Liver (tissue), 9 donors: ENCODE measurements around the gene SH3D21. TPM values are rescaled to one million over a fixed set of nuclear protein-coding genes. Genes with fewer than 3 reads are reported as not detected.

ENCODE experiments used
- DNase-seq: peaks from one replicate; pipeline ENCODE4 v3.0.0-alpha.2; 2017; ENCODE audit warnings: low spot score
- H3K27ac ChIP-seq, 2 donors: one replicate each; pipeline ENCODE4 v1.7.0; 2013; ENCODE audit warnings: inconsistent platforms in 2 of 2, low read length in 2 of 2, control low read depth in 1 of 2, low read depth in 1 of 2, mild to moderate bottlenecking in 1 of 2
- H3K27me3 ChIP-seq, 4 donors: one replicate each; pipeline versions ENCODE4 v1.6.1 to v1.7.0; 2013; ENCODE audit warnings: low read length in 3 of 4, inconsistent platforms in 1 of 4, mild to moderate bottlenecking in 1 of 4, moderate library complexity in 1 of 4; ENCODE audit not compliant: control insufficient read depth in 4 of 4, insufficient read depth in 4 of 4
- H3K36me3 ChIP-seq, 4 donors: one replicate each; pipeline versions ENCODE4 v1.6.1 to v1.7.0; 2013; ENCODE audit warnings: low read length in 3 of 4, mild to moderate bottlenecking in 3 of 4, low read depth in 1 of 4, moderate library complexity in 1 of 4; ENCODE audit not compliant: control insufficient read depth in 4 of 4, insufficient read depth in 3 of 4
- H3K4me1 ChIP-seq, 4 donors: one replicate each; pipeline versions ENCODE4 v1.6.1 to v1.7.0; 2013; ENCODE audit warnings: low read length in 3 of 4, mild to moderate bottlenecking in 3 of 4, moderate library complexity in 1 of 4; ENCODE audit not compliant: control insufficient read depth in 4 of 4, insufficient read depth in 4 of 4
- H3K4me3 ChIP-seq, 3 donors: one replicate each; pipeline versions ENCODE4 v1.6.1 to v1.7.0; 2013; ENCODE audit warnings: low read length in 3 of 3, control low read depth in 1 of 3, low read depth in 1 of 3, mild to moderate bottlenecking in 1 of 3
- H3K9ac ChIP-seq, 2 donors: one replicate each; pipeline ENCODE4 v1.7.0; 2013; ENCODE audit warnings: low read length in 2 of 2, mild to moderate bottlenecking in 2 of 2, moderate library complexity in 2 of 2, control low read depth in 1 of 2, low read depth in 1 of 2
- H3K9me3 ChIP-seq, 4 donors: one replicate each; pipeline versions ENCODE4 v1.6.1 to v1.7.0; 2013; ENCODE audit warnings: low read length in 3 of 4; ENCODE audit not compliant: control insufficient read depth in 4 of 4
- EGR1 ChIP-seq, 2 donors: IDR thresholded peaks; 2 replicates each; pipeline ENCODE4 v1.6.1; 2016 to 2018; ENCODE audit warnings: antibody characterized with exemption in 2 of 2, low read depth in 2 of 2
- FOXA1 ChIP-seq: IDR thresholded peaks from 2 replicates; pipeline ENCODE4 v1.6.1; 2016; ENCODE audit warnings: antibody characterized with exemption
- FOXA2 ChIP-seq: IDR thresholded peaks from 2 replicates; pipeline ENCODE4 v1.6.1; 2016; ENCODE audit warnings: antibody characterized with exemption
- GABPA ChIP-seq, 2 donors: IDR thresholded peaks in 1 of 2; conservative IDR thresholded peaks in 1 of 2; 2 replicates each; pipeline ENCODE4 v1.6.1; 2016; ENCODE audit warnings: antibody characterized with exemption in 2 of 2, mild to moderate bottlenecking in 1 of 2, moderate library complexity in 1 of 2
- HNF4A ChIP-seq, 2 donors: conservative IDR thresholded peaks; 2 replicates each; pipeline ENCODE4 v1.6.1; 2016; ENCODE audit warnings: antibody characterized with exemption in 2 of 2, mild to moderate bottlenecking in 2 of 2
- HNF4G ChIP-seq: IDR thresholded peaks from 2 replicates; pipeline ENCODE4 v1.6.1; 2016; ENCODE audit warnings: antibody characterized with exemption
- JUND ChIP-seq, 2 donors: IDR thresholded peaks; 2 replicates each; pipeline ENCODE4 v1.6.1; 2016; ENCODE audit warnings: antibody characterized with exemption in 2 of 2
- NR2F2 ChIP-seq: IDR thresholded peaks from 2 replicates; pipeline ENCODE4 v1.6.1; 2016; ENCODE audit warnings: antibody characterized with exemption
- RAD21 ChIP-seq, 2 donors: IDR thresholded peaks; 2 replicates each; pipeline ENCODE4 v1.6.1; 2016; ENCODE audit warnings: antibody characterized with exemption in 2 of 2, mild to moderate bottlenecking in 2 of 2
- RXRA ChIP-seq, 2 donors: IDR thresholded peaks; 2 replicates each; pipeline ENCODE4 v1.6.1; 2017 to 2018; ENCODE audit warnings: antibody characterized with exemption in 2 of 2, mild to moderate bottlenecking in 1 of 2
- SP1 ChIP-seq: IDR thresholded peaks from 2 replicates; pipeline ENCODE4 v1.6.1; 2018; ENCODE audit warnings: antibody characterized with exemption, mild to moderate bottlenecking
- TAF1 ChIP-seq: conservative IDR thresholded peaks from 2 replicates; pipeline ENCODE4 v1.6.1; 2016; ENCODE audit warnings: antibody characterized with exemption, mild to moderate bottlenecking
- WGBS: extraction: QIAGEN DNeasy Blood & Tissue Kit; methylation state at CpG from one replicate; pipeline ENCODE4 v1.1.7; 2013; 5-methylcytosine and 5-hydroxymethylcytosine counted together
- polyA plus RNA-seq, 2 donors: library from polyadenylated mRNA; stranded (reverse) in 1 of 2; unstranded in 1 of 2; fragments of 200-250 nt in 1 of 2; fragments of >200 nt in 1 of 2; fragmentation: Nextera tagmentation in 1 of 2; extraction: Ambion mirVana in 1 of 2; gene quantifications; one replicate each; pipeline versions ENCODE4 v1.2.1 to v1.2.3, GENCODE V29; 2013 to 2015
- total RNA-seq, 2 donors: library from RNA; depleted of rRNA; stranded (reverse); fragments of >200 nt; gene quantifications; one replicate each; pipeline ENCODE4 v1.2.3, GENCODE V29; 2014
- TF ChIP-seq, protein P1 (sequence below): IDR thresholded peaks from 2 replicates; pipeline ENCODE4 v1.6.1; 2016; ENCODE audit warnings: antibody characterized with exemption
- TF ChIP-seq, protein P2 (sequence below): fragments of 150-350 bp; IDR thresholded peaks from 2 replicates; pipeline ENCODE4 v1.5.1; 2017; ENCODE audit warnings: improper control_type of control experiment, low read depth, low read length; ENCODE audit not compliant: missing input control
- TF ChIP-seq, protein P3 (sequence below): IDR thresholded peaks from 2 replicates; pipeline ENCODE4 v1.6.1; 2016; ENCODE audit warnings: antibody characterized with exemption
- TF ChIP-seq, protein P4 (sequence below): IDR thresholded peaks from 2 replicates; pipeline ENCODE4 v1.6.1; 2016; ENCODE audit warnings: antibody characterized with exemption
- donor health status: healthy.
- donor health status: healthy.
- donor health status: healthy.
- donor health status: healthy.
- donor health status: healthy.

The SH3D21 gene
- total and polyA plus RNA-seq, 4 donors, result 0.29 to 1.0 (median 0.41) TPM

DNA sequence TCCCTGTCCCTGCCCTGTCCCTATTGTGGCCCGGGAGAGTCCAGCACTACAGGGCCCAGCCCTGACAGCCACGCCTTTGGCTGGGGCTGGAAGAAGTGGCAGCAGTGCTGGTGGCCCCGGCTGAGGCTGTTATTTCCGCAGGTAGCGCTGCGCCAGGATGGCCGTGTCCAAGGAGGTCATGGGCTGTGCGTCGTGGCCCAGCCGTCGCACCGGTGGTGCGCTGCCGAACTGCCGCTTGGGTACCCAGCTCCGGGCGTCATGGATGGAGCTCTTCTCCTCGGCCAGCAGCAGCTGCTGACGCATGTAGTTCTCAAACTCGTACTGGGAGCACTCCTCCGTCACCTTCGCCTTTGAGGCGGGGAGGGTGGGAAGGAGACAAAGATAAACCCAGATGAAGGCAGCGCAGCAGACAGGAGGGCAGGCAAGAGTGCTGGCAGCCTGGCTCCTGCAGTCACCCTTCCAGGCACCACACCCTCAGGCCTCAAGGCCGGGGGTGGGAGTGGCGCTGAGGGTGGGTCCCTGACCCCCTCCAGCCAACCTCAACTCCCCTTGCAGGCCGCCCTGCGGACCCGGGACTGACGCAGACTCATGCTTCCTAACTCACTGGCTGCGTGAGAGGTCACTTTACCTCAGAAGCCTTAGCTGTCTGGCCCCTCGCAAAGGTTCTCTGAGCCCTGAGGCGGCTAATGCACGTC lies 35.6 kb downstream of the SH3D21 start (continued):
- TF ChIP-seq SP1 (no peak), JUND (IDR thresholded peaks at IDR 0.05) (no peak), GABPA (IDR thresholded peaks at IDR 0.05 in 1 of 2, conservative IDR thresholded peaks at IDR 0.05 in 1 of 2) (no peak), TAF1 (no peak), FOXA1 (no peak), FOXA2 (no peak), RAD21 (IDR thresholded peaks at IDR 0.05) (no peak)
- TF ChIP-seq, protein P1, sequence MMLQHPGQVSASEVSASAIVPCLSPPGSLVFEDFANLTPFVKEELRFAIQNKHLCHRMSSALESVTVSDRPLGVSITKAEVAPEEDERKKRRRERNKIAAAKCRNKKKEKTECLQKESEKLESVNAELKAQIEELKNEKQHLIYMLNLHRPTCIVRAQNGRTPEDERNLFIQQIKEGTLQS, result no peak

DNA sequence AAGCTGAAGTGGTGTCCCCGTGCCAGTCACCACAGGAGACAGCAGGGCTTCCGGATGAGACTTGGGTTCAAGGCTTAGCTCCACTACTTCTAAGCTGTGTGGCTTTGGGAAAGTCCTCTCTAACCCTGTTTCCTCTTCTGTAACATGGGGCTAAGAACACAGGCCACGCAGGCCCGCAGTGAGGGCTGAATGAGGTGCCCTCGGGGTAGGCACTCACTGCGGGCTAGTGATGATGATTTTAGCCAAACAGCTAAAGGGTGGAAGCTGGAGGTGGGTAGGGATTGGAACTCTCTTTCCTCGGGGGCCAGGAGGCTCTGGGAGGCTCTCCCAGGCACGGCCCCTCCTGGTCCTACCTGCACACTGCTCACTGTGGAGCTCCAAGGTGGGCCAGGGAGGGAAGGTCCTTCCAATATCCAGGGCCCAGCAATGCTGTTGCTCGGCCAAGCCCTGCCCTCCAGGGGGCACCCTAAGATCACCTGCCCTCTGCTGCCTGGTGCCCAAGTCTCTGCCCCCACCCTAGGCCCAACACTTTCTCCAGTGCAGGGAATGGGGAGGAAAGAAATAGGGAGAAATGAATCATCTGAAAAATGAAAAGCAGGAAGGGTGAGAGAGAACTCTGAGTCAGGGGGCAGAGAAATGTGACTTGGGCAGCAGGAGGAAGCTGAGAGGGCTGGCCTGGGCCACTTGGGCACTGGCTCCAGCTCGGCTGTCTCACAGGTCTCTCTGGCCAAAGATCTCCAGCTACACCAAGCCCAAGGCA lies 36.4 kb downstream of the SH3D21 start:
- Histone ChIP-seq H3K9me3 (no peaks in the 10 kb centered on the region), H3K36me3 (peaks cover 9 to 65% (median 23%) of the 10 kb centered on the region in 4 donors), H3K4me3 (no peak overlapping the region), H3K27ac (peak overlapping the region in 1 of 2 donors; percentile 27), H3K4me1 (peaks cover 0 to 2% (median under 1%) of the 10 kb centered on the region in 4 donors), H3K27me3 (no peaks in the 10 kb centered on the region), H3K9ac (no peak overlapping the region)
- peak; percentile 67 for DNase-seq
- WGBS, result 83% methylated on average over 10 of the region's 10 CpGs
- TF ChIP-seq RAD21 (IDR thresholded peaks at IDR 0.05) (peak; percentile 76 to 86), JUND (IDR thresholded peaks at IDR 0.05) (no peak)
- TF ChIP-seq, protein P2, sequence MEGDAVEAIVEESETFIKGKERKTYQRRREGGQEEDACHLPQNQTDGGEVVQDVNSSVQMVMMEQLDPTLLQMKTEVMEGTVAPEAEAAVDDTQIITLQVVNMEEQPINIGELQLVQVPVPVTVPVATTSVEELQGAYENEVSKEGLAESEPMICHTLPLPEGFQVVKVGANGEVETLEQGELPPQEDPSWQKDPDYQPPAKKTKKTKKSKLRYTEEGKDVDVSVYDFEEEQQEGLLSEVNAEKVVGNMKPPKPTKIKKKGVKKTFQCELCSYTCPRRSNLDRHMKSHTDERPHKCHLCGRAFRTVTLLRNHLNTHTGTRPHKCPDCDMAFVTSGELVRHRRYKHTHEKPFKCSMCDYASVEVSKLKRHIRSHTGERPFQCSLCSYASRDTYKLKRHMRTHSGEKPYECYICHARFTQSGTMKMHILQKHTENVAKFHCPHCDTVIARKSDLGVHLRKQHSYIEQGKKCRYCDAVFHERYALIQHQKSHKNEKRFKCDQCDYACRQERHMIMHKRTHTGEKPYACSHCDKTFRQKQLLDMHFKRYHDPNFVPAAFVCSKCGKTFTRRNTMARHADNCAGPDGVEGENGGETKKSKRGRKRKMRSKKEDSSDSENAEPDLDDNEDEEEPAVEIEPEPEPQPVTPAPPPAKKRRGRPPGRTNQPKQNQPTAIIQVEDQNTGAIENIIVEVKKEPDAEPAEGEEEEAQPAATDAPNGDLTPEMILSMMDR, result peak; percentile 57

DNA sequence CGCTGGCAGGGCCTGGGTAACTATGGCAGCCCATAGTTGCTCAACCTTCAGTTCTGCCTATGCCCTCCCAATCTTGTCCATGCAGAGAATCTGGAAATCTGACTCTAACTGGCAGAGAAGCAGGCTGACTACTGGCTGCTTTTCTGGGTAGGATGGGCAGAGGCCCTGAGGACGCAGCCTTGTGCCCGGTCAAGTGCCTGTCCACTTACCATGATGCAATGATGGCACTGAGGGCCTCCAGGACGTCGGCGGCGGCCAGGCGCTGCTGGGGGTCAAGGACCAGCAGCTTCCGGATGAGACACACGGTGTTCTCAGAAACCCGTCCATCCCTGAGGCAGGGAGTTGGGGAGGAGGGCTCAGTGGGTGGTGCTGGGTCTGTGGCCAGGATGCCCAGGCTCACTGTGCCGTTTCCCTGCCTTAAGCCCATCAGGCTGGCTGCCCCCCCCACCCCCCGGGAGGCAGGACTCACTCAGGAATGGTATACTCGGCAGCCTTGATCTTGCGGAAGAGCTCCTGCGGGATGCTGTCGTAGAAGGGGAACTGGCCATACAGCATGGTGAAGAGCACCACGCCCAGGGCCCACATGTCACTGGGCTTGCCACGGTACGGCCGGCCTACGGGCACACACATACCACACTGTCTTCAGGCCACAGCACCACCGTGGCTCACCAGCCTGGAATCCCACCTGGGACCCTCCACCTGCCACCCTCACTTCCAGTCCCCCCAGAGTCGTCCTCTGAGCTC lies 37.7 kb downstream of the SH3D21 start:
- 90% methylated on average over 24 of the region's 24 CpGs for WGBS
- no peaks in the 10 kb centered on the region for H3K4me1 ChIP-seq
- H3K9me3 ChIP-seq, result no peaks in the 10 kb centered on the region
- TF ChIP-seq SP1 (no peak), HNF4G (no peak), NR2F2 (no peak), RXRA (IDR thresholded peaks at IDR 0.05) (no peak), HNF4A (conservative IDR thresholded peaks at IDR 0.05) (no peak), TAF1 (no peak), FOXA1 (no peak), EGR1 (IDR thresholded peaks at IDR 0.05; ENCODE audit: low read depth in 2 of 2) (no peak), GABPA (IDR thresholded peaks at IDR 0.05 in 1 of 2, conservative IDR thresholded peaks at IDR 0.05 in 1 of 2) (no peak), RAD21 (IDR thresholded peaks at IDR 0.05) (no peak)
- TF ChIP-seq, protein P3, sequence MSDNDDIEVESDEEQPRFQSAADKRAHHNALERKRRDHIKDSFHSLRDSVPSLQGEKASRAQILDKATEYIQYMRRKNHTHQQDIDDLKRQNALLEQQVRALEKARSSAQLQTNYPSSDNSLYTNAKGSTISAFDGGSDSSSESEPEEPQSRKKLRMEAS, result no peak
- TF ChIP-seq, protein P4, sequence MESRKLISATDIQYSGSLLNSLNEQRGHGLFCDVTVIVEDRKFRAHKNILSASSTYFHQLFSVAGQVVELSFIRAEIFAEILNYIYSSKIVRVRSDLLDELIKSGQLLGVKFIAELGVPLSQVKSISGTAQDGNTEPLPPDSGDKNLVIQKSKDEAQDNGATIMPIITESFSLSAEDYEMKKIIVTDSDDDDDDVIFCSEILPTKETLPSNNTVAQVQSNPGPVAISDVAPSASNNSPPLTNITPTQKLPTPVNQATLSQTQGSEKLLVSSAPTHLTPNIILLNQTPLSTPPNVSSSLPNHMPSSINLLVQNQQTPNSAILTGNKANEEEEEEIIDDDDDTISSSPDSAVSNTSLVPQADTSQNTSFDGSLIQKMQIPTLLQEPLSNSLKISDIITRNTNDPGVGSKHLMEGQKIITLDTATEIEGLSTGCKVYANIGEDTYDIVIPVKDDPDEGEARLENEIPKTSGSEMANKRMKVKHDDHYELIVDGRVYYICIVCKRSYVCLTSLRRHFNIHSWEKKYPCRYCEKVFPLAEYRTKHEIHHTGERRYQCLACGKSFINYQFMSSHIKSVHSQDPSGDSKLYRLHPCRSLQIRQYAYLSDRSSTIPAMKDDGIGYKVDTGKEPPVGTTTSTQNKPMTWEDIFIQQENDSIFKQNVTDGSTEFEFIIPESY, result no peak
- H3K36me3 ChIP-seq, result peaks cover 11 to 76% (median 33%) of the 10 kb centered on the region in 4 donors
- H3K27ac ChIP-seq, result no peak overlapping the region
- H3K9ac ChIP-seq, result no peak overlapping the region
- no peak overlapping the region for H3K4me3 ChIP-seq
- DNase-seq, result no peak
- no peaks in the 10 kb centered on the region for H3K27me3 ChIP-seq
